ENCODE measurements around the gene KRT83. TPM values are rescaled to one million over a fixed set of nuclear protein-coding genes. Genes with fewer than 3 reads are reported as not detected.

The KRT83 gene
- total and polyA plus RNA-seq, 2 donors (not counting 1 experiment from before 2014, with no cell fraction given): not detected

DNA sequence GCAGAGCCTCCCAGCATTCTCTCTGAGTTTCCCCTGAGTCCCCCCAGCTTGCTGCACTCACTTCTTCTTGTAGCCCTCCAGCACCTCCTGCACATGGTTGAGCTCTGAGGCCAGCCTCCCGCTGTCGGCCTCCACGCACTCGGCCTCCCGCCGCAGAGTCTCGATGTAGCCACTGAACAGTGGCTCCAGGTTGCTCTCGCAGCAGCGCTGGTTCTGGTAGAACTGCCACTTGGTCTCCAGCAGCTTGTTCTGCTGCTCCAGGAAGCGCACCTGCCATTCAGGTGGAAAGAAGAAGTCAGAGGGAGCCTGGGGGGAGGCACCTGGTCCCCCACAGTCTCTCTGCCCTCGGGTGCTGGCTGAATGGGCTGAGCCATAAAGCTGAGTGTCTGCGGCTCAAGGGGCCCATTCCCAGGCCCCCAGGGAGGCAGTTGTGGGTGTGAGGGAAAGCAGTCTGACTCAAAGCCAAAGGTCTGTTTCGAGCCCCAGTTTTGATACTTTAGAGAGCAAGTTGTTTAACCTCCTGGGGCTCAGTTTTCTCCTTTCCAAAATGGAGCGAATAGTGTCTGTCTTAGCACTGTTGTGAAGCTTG is 43.8 kb upstream of the KRT83 start:
- Mint-ChIP-seq H3K27ac (no peak overlapping the region), H3K4me3 (no peak overlapping the region), H3K4me1 (peaks cover 1% of the 10 kb centered on the region), H3K9me3 (ENCODE audit: insufficient read depth) (no peaks in the 10 kb centered on the region), H3K27me3 (peaks cover 9% of the 10 kb centered on the region)
- peaks cover 0 to 17% (median 3%) of the 10 kb centered on the region in 4 experiments for H3K27me3 ChIP-seq (replicated peaks in 1 of 4; ENCODE audit: control extremely low read depth in 1 of 4, control insufficient read depth in 3 of 4, insufficient read depth in 4 of 4, low read length in 3 of 4)
- H4K20me1 ChIP-seq (ENCODE audit: control insufficient read depth, insufficient read depth, low read length, poor library complexity, severe bottlenecking): no peaks in the 10 kb centered on the region
- no peak overlapping the region for H2AFZ ChIP-seq (ENCODE audit: insufficient read depth, low read depth, low read length, poor library complexity, severe bottlenecking)
- no peak overlapping the region for H3K27ac ChIP-seq (ENCODE audit: low read length in 2 of 2)
- no peak for ATAC-seq (ENCODE audit: low read depth)
- TF ChIP-seq, protein P1, sequence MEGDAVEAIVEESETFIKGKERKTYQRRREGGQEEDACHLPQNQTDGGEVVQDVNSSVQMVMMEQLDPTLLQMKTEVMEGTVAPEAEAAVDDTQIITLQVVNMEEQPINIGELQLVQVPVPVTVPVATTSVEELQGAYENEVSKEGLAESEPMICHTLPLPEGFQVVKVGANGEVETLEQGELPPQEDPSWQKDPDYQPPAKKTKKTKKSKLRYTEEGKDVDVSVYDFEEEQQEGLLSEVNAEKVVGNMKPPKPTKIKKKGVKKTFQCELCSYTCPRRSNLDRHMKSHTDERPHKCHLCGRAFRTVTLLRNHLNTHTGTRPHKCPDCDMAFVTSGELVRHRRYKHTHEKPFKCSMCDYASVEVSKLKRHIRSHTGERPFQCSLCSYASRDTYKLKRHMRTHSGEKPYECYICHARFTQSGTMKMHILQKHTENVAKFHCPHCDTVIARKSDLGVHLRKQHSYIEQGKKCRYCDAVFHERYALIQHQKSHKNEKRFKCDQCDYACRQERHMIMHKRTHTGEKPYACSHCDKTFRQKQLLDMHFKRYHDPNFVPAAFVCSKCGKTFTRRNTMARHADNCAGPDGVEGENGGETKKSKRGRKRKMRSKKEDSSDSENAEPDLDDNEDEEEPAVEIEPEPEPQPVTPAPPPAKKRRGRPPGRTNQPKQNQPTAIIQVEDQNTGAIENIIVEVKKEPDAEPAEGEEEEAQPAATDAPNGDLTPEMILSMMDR (IDR thresholded peaks at IDR 0.05): no peak
- TF ChIP-seq EZH2 (IDR thresholded peaks at IDR 0.05; ENCODE audit: borderline replicate concordance, insufficient read depth, low read depth, low read length, poor library complexity, severe bottlenecking): no peak
- ChIA-PET POLR2A (no interaction called here), CTCF (no interaction called here)
- no peak overlapping the region for H3K9ac ChIP-seq (ENCODE audit: low read length)
- intact Hi-C loops (cut with micrococcal nuclease): no loop called here
- WGBS (ENCODE audit: insufficient coverage): 79% methylated on average over 13 of the region's 14 CpGs
- H3K79me2 ChIP-seq (ENCODE audit: control insufficient read depth, insufficient read depth, low read length): no peaks in the 10 kb centered on the region
- no peak overlapping the region for H3K4me3 ChIP-seq (ENCODE audit: control extremely low read depth in 1 of 5, extremely low read depth in 1 of 5, insufficient read depth in 1 of 5, low read depth in 2 of 5, low read length in 4 of 5)
- no peak for DNase-seq
- no peaks in the 10 kb centered on the region for H3K4me1 ChIP-seq (ENCODE audit: control insufficient read depth in 2 of 2, insufficient read depth in 2 of 2, low read length in 2 of 2)
- H3K9me3 ChIP-seq (ENCODE audit: control extremely low read depth in 1 of 3, control insufficient read depth in 2 of 3, insufficient read depth in 1 of 3, low read length in 2 of 3): no peaks in the 10 kb centered on the region
- no peak overlapping the region for H3K4me2 ChIP-seq (replicated peaks; ENCODE audit: low read depth, low read length, poor library complexity, severe bottlenecking)
- no peaks in the 10 kb centered on the region for H3K36me3 ChIP-seq (replicated peaks in 1 of 2; ENCODE audit: control extremely low read depth in 1 of 2, control insufficient read depth in 1 of 2, extremely low read depth in 1 of 2, insufficient read depth in 2 of 2, low read length in 1 of 2)

DNA sequence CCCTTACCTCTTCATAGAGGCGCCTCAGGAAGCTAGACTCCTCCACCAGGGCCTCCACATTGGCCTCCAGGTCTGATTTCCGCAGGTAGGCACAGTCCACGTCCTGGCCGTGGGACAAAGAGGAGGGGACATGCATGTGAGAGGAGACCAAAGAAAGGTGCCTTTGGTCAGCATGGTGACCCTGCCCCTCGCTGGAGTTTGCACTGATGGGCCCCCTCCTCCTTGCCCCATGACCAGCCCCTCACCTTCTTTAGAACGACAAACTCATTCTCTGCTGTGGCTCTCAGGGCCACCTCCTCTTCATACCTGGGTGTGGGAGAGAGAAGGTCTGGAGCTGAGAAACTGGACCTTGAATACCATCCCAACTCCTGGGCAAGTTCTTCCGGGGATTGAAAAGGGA is 42.9 kb upstream of the KRT83 start:
- DNase-seq (no peak), ATAC-seq (ENCODE audit: low read depth) (no peak)
- Mint-ChIP-seq H3K9me3 (ENCODE audit: insufficient read depth) (no peaks in the 10 kb centered on the region), H3K27me3 (peaks cover 13% of the 10 kb centered on the region), H3K27ac (no peak overlapping the region), H3K4me3 (no peak overlapping the region), H3K4me1 (peaks cover 8% of the 10 kb centered on the region)
- peaks cover 0 to 17% (median 3%) of the 10 kb centered on the region in 4 experiments for H3K27me3 ChIP-seq (replicated peaks in 1 of 4; ENCODE audit: control extremely low read depth in 1 of 4, control insufficient read depth in 3 of 4, insufficient read depth in 4 of 4, low read length in 3 of 4)
- peaks cover 6% of the 10 kb centered on the region in 2 donors for H3K4me1 ChIP-seq (ENCODE audit: control insufficient read depth in 2 of 2, insufficient read depth in 2 of 2, low read length in 2 of 2)
- no peak overlapping the region for H3K9ac ChIP-seq (ENCODE audit: low read length)
- H3K79me2 ChIP-seq (ENCODE audit: control insufficient read depth, insufficient read depth, low read length): no peaks in the 10 kb centered on the region
- H3K36me3 ChIP-seq (replicated peaks in 1 of 2; ENCODE audit: control extremely low read depth in 1 of 2, control insufficient read depth in 1 of 2, extremely low read depth in 1 of 2, insufficient read depth in 2 of 2, low read length in 1 of 2): no peaks in the 10 kb centered on the region
- ChIA-PET POLR2A (no interaction called here), CTCF (no interaction called here)
- H3K9me3 ChIP-seq (ENCODE audit: control extremely low read depth in 1 of 3, control insufficient read depth in 2 of 3, insufficient read depth in 1 of 3, low read length in 2 of 3): no peaks in the 10 kb centered on the region
- TF ChIP-seq, protein P1 (IDR thresholded peaks at IDR 0.05): no peak
- TF ChIP-seq EZH2 (IDR thresholded peaks at IDR 0.05; ENCODE audit: borderline replicate concordance, insufficient read depth, low read depth, low read length, poor library complexity, severe bottlenecking): no peak
- no peak overlapping the region for H3K27ac ChIP-seq (ENCODE audit: low read length in 2 of 2)
- no peak overlapping the region for H3K4me2 ChIP-seq (replicated peaks; ENCODE audit: low read depth, low read length, poor library complexity, severe bottlenecking)
- no peaks in the 10 kb centered on the region for H4K20me1 ChIP-seq (ENCODE audit: control insufficient read depth, insufficient read depth, low read length, poor library complexity, severe bottlenecking)
- H2AFZ ChIP-seq (ENCODE audit: insufficient read depth, low read depth, low read length, poor library complexity, severe bottlenecking): no peak overlapping the region
- 100% methylated on average over 2 of the region's 7 CpGs for WGBS (ENCODE audit: insufficient coverage)
- H3K4me3 ChIP-seq (ENCODE audit: control extremely low read depth in 1 of 5, extremely low read depth in 1 of 5, insufficient read depth in 1 of 5, low read depth in 2 of 5, low read length in 4 of 5): no peak overlapping the region
- intact Hi-C loops (cut with micrococcal nuclease): no loop called here
